Activated CD4-positive, alpha-beta T cell treated with anti-CD3 and anti-CD28 coated beads, Interleukin-2, amount 10 ng/mL, durations not matched to agents 24 days and 14 days (primary cell): ENCODE results near the gene HELQ. TPM values are rescaled to one million over a fixed set of nuclear protein-coding genes. Genes with fewer than 3 reads are reported as not detected.

Source experiments
- total RNA-seq: library from RNA; stranded (reverse); gene quantifications from 2 replicates; pipeline ENCODE4 v1.2.3, GENCODE V29; 2022

Gene HELQ
- total RNA-seq, 1 donor from 2014 or later = 9.1 TPM

Other genes starting within 250 kb of the HELQ start
- 20.5 and 20.7 TPM in 2 replicates for gene COQ2, start 171.0 kb downstream of the HELQ start, total RNA-seq
- gene HPSE, start 121.0 kb downstream of the HELQ start, total RNA-seq = 17.7 and 19.8 TPM in 2 replicates
- gene MRPS18C, start 235 bp upstream of the HELQ start, total RNA-seq = 83.9 and 86.6 TPM in 2 replicates
- 10.4 and 12.0 TPM in 2 replicates for gene ABRAXAS1, start 29.3 kb upstream of the HELQ start, total RNA-seq
- 3.6 and 3.7 TPM in 2 replicates for gene GPAT3, start 80.3 kb upstream of the HELQ start, total RNA-seq